Body of pancreas (tissue), 4 donors: ENCODE data around the gene VASH1. TPM values are rescaled to one million over a fixed set of nuclear protein-coding genes. Genes with fewer than 3 reads are reported as not detected.

Experiments
- ATAC-seq: fragments of 150-250 bp; one replicate; pipeline ENCODE4 v1.9.1; 2016
- DNase-seq, 4 donors: peaks; one replicate each; pipeline ENCODE4 v3.0.0-alpha.2; 2019
- H3K27ac ChIP-seq, 4 donors: fragments of 200-600 bp; sonication (generic); 1 replicate in 3 of 4; 2 replicates in 1 of 4; pipeline versions ENCODE4 v1.5.1 to v1.6.1; 2016 to 2019; ENCODE audit warnings: mild to moderate bottlenecking in 1 of 4, mixed read lengths in 1 of 4, moderate library complexity in 1 of 4
- H3K27me3 ChIP-seq, 2 donors: fragments of 200-600 bp; sonication (generic); one replicate each; pipeline ENCODE4 v1.6.0; 2016; ENCODE audit warnings: mild to moderate bottlenecking in 1 of 2
- H3K36me3 ChIP-seq, 2 donors: fragments of 200-600 bp; sonication (generic); replicated peaks in 1 of 2; 2 replicates each; pipeline ENCODE4 v1.5.1; 2016; ENCODE audit warnings: low read depth in 2 of 2; ENCODE audit not compliant: insufficient read depth in 1 of 2
- H3K4me1 ChIP-seq: fragments of 200-600 bp; sonication (generic); one replicate; pipeline ENCODE4 v1.6.0; 2016
- H3K4me3 ChIP-seq, 2 donors: fragments of 200-600 bp; sonication (generic); 1 replicate in 1 of 2; 2 replicates in 1 of 2; pipeline ENCODE4 v1.5.1; 2016 to 2019
- H3K9me3 ChIP-seq, 3 donors: fragments of 200-600 bp; sonication (generic); 1 replicate in 2 of 3; 2 replicates in 1 of 3; pipeline ENCODE4 v1.5.1; 2016
- CTCF ChIP-seq, 7 experiments: fragments of 450-650 bp in 4 of 7; fragments of 200-600 bp in 3 of 7; sonication (generic) in 3 of 7; IDR thresholded peaks; one replicate each; pipeline ENCODE4 v1.5.1; 2016 to 2019; ENCODE audit warnings: antibody characterized with exemption in 7 of 7
- POLR2A ChIP-seq, 3 donors: fragments of 450-650 bp; IDR thresholded peaks; one replicate each; pipeline ENCODE4 v1.6.1; 2016; ENCODE audit warnings: antibody characterized with exemption in 3 of 3, mild to moderate bottlenecking in 2 of 3
- WGBS, 2 donors: methylation state at CpG; one replicate each; pipeline ENCODE4 v1.1.5; 2017; 5-methylcytosine and 5-hydroxymethylcytosine counted together
- intact Hi-C: fragments of 100-400 bp; cut with DNase I; formaldehyde crosslinking; loops from one replicate; pipeline ENCODE4 v1.15.1; 2023
- total RNA-seq, 2 donors: library from RNA; depleted of rRNA; stranded (reverse); fragments of >200 nt; gene quantifications; one replicate each; pipeline ENCODE4 v1.1.0, GENCODE V29; 2016

VASH1 gene
- total RNA-seq, 2 donors from 2014 or later: 3.1 to 5.9 TPM

GRCh38 chr14:76786601-76787000 is 25.3 kb downstream of the VASH1 start:
- no peak for TF ChIP-seq CTCF (IDR thresholded peaks at IDR 0.05)
- no peak for TF ChIP-seq POLR2A (IDR thresholded peaks at IDR 0.05)
- 87 to 100% methylated on average over 2 of the region's 2 CpGs for WGBS, 2 donors
- no peak for DNase-seq
- H3K36me3 ChIP-seq: peaks cover 12 to 36% of the 10 kb centered on the region in 2 donors
- peaks cover 12% of the 10 kb centered on the region for H3K4me1 ChIP-seq
- no peaks in the 10 kb centered on the region for H3K27me3 ChIP-seq
- no peak overlapping the region for H3K27ac ChIP-seq
- H3K4me3 ChIP-seq: no peak overlapping the region
- intact Hi-C loops: no loop called here
- H3K9me3 ChIP-seq: no peaks in the 10 kb centered on the region
- ATAC-seq: no peak

- Histone ChIP-seq H3K4me1 (no peaks in the 10 kb centered on the region), H3K27me3 (no peaks in the 10 kb centered on the region), H3K27ac (no peak overlapping the region), H3K36me3 (peaks cover 12 to 34% of the 10 kb centered on the region in 2 donors), H3K9me3 (no peaks in the 10 kb centered on the region), H3K4me3 (no peak overlapping the region)
- no peak for TF ChIP-seq CTCF (IDR thresholded peaks at IDR 0.05)
- no peak for TF ChIP-seq POLR2A (IDR thresholded peaks at IDR 0.05)
- ATAC-seq: no peak
- DNase-seq: no peak
- 90 to 95% methylated on average over 2 of the region's 2 CpGs for WGBS, 2 donors
- intact Hi-C loops: no loop called here
Observed at GRCh38 chr14:76792422-76792821, 31.2 kb downstream of the VASH1 start.

GRCh38 chr14:76793324-76793723 is 32.1 kb downstream of the VASH1 start:
- WGBS, 2 donors: 83 to 84% methylated on average over 4 of the region's 4 CpGs

GRCh38 chr14:76793956-76794355 is 32.7 kb downstream of the VASH1 start:
- WGBS, 2 donors: 85% methylated on average over 5 of the region's 5 CpGs
- ATAC-seq: no peak
- H3K4me3 ChIP-seq: no peak overlapping the region

More at GRCh38 chr14:76793324-76793723, 32.1 kb downstream of the VASH1 start:
- intact Hi-C loops: no loop called here
- Histone ChIP-seq H3K4me3 (no peak overlapping the region), H3K27ac (no peak overlapping the region), H3K9me3 (no peaks in the 10 kb centered on the region), H3K27me3 (no peaks in the 10 kb centered on the region), H3K4me1 (no peaks in the 10 kb centered on the region), H3K36me3 (peaks cover 8 to 32% of the 10 kb centered on the region in 2 donors)
- DNase-seq (no peak), ATAC-seq (no peak)
- TF ChIP-seq POLR2A (IDR thresholded peaks at IDR 0.05) (no peak), CTCF (IDR thresholded peaks at IDR 0.05) (no peak)

More at GRCh38 chr14:76793956-76794355, 32.7 kb downstream of the VASH1 start:
- Histone ChIP-seq H3K27me3 (no peaks in the 10 kb centered on the region), H3K27ac (no peak overlapping the region), H3K4me1 (no peaks in the 10 kb centered on the region), H3K9me3 (no peaks in the 10 kb centered on the region), H3K36me3 (peaks cover 3 to 28% of the 10 kb centered on the region in 2 donors)
- TF ChIP-seq POLR2A (IDR thresholded peaks at IDR 0.05): no peak
- no peak for TF ChIP-seq CTCF (IDR thresholded peaks at IDR 0.05)
- intact Hi-C loops: no loop called here
- DNase-seq: no peak
